HepG2 (cell line): ENCODE data around the gene ZNF320. TPM values are rescaled to one million over a fixed set of nuclear protein-coding genes. Genes with fewer than 3 reads are reported as not detected.
A peak's percentile ranks its signal among the peaks of the same experiment; 100 is the strongest.
"Not testable (repeated sequence)": the region's sequence is repeated elsewhere in the genome, so short reads cannot be mapped to it uniquely, and the experiment has no call there.

Experiments used
- ATAC-seq: fragments of 200-7000 bp; cut with Tn5 transposase; 3 replicates; pipeline ENCODE4 v1.9.1; 2020; ENCODE audit warnings: mild to moderate bottlenecking, moderate library complexity
- BruUV-seq: library from RNA; stranded (reverse); fragments of 400-500 nt; replicated peaks from 2 replicates; lab custom pipeline; 2021; lab: Mats Ljungman, UMichigan
- CTCF ChIA-PET: fragments of 300-600 bp; formaldehyde crosslinking; extraction: SDS; loops from one replicate; lab custom pipeline; 2021; ENCODE audit warnings: low total read pairs, inconsistent platforms, low intra/inter-chr PET ratio; lab: Yijun Ruan, JAX
- POLR2A ChIA-PET: fragments of 350-600 bp; sonication (Branson Sonifier 250); formaldehyde crosslinking; loops from one replicate; lab custom pipeline; 2020; ENCODE audit warnings: antibody characterized with exemption, inconsistent platforms; lab: Yijun Ruan, JAX
- DNase-seq: peaks from one replicate; pipeline ENCODE4 v3.0.0-alpha.2; 2015; ENCODE audit warnings: low spot score
- FAIRE-seq: peaks from 3 replicates; lab custom pipeline; 2011; peaks lifted over from hg19 to GRCh38; lab: Jason Lieb, UNC
- H2AFZ ChIP-seq: one replicate; pipeline ENCODE4 v1.6.1; 2011; ENCODE audit warnings: low read length, inconsistent platforms
- H3K27ac ChIP-seq: fragments of 300-600 bp; 3 replicates; pipeline ENCODE4 v1.8.0; 2011; ENCODE audit warnings: mixed run types, mild to moderate bottlenecking, mixed read lengths, low read length, inconsistent platforms; ENCODE audit not compliant: insufficient read depth; ENCODE audit errors: extremely low read length
- H3K27me3 ChIP-seq, 2 experiments: fragments of 200-600 bp in 1 of 2; 2 replicates in 1 of 2; 3 replicates in 1 of 2; pipeline versions ENCODE4 v1.6.0 to v1.8.0; 2011; ENCODE audit warnings: low read length in 2 of 2, mild to moderate bottlenecking in 2 of 2, moderate library complexity in 2 of 2, inconsistent platforms in 1 of 2; ENCODE audit not compliant: insufficient read depth in 2 of 2, control insufficient read depth in 1 of 2
- H3K36me3 ChIP-seq, 2 experiments: fragments of 200-600 bp in 1 of 2; replicated peaks in 1 of 2; 2 replicates in 1 of 2; 3 replicates in 1 of 2; pipeline versions ENCODE4 v1.5.1 to v1.8.0; 2011; ENCODE audit warnings: low read length in 2 of 2, inconsistent platforms in 1 of 2; ENCODE audit not compliant: insufficient read depth in 2 of 2, control insufficient read depth in 1 of 2
- H3K4me1 ChIP-seq: 2 replicates; pipeline ENCODE4 v1.5.1; 2012; ENCODE audit warnings: low read length, inconsistent platforms; ENCODE audit not compliant: insufficient read depth
- H3K4me2 ChIP-seq: 2 replicates; pipeline ENCODE4 v1.6.0; 2011; ENCODE audit warnings: low read depth, low read length, inconsistent platforms
- H3K4me3 ChIP-seq, 3 experiments: fragments of 200-600 bp in 1 of 3; sonication (generic), shearing (Covaris generic) in 1 of 3; replicated peaks in 1 of 3; 2 replicates each; pipeline ENCODE4 v1.5.1; 2011 to 2016; ENCODE audit warnings: low read length in 3 of 3, inconsistent platforms in 2 of 3, low read depth in 2 of 3, mild to moderate bottlenecking in 2 of 3, control low read depth in 1 of 3, mixed read lengths in 1 of 3; ENCODE audit not compliant: insufficient read depth in 1 of 3
- H3K79me2 ChIP-seq: one replicate; pipeline ENCODE4 v1.6.1; 2011; ENCODE audit warnings: low read length, inconsistent platforms; ENCODE audit not compliant: insufficient read depth
- H3K9ac ChIP-seq: 2 replicates; pipeline ENCODE4 v1.6.0; 2011; ENCODE audit warnings: mild to moderate bottlenecking, low read depth, low read length, inconsistent platforms; ENCODE audit not compliant: insufficient read depth
- H3K9me3 ChIP-seq: 2 replicates; pipeline ENCODE4 v1.5.1; 2012; ENCODE audit warnings: mild to moderate bottlenecking, low read length
- H4K20me1 ChIP-seq: 2 replicates; pipeline ENCODE4 v1.6.0; 2011; ENCODE audit warnings: inconsistent platforms, mild to moderate bottlenecking, low read length, moderate library complexity; ENCODE audit not compliant: insufficient read depth
- PAXIP1 ChIP-seq: sonication (generic); formaldehyde crosslinking; conservative IDR thresholded peaks from 2 replicates; pipeline ENCODE4 v1.4.0; 2020; ENCODE audit warnings: mild to moderate bottlenecking, missing genetic modification reagents, moderate library complexity
- PRDM10 ChIP-seq: sonication (generic); formaldehyde crosslinking; IDR thresholded peaks from 2 replicates; pipeline ENCODE4 v1.4.0; 2020; ENCODE audit warnings: low read depth, missing genetic modification reagents
- SOX6 ChIP-seq, 2 experiments: fragments of 450-650 bp in 1 of 2; sonication (generic) in 1 of 2; formaldehyde crosslinking in 1 of 2; IDR thresholded peaks; 2 replicates each; pipeline versions ENCODE4 v1.4.0 to v1.6.1; 2017 to 2020; ENCODE audit warnings: antibody characterized with exemption in 1 of 2, mild to moderate bottlenecking in 1 of 2, missing genetic modification reagents in 1 of 2
- ZNF768 ChIP-seq: sonication (generic); formaldehyde crosslinking; IDR thresholded peaks from 2 replicates; pipeline ENCODE4 v1.4.0; 2020; ENCODE audit warnings: missing genetic modification reagents
- WGBS: methylation state at CpG from one replicate; pipeline ENCODE4 v1.1.6; 2017; ENCODE audit warnings: low lambda C conversion rate; 5-methylcytosine and 5-hydroxymethylcytosine counted together
- in situ Hi-C: cut with HindIII; loops from 2 replicates; pipeline ENCODE4 v1.10.0; 2017; ENCODE audit warnings: low pct_unique_long_range_greater_than_20kb; ENCODE audit not compliant: extremely low pct_ligation_motif_present
- intact Hi-C: fragments of 100-400 bp; cut with micrococcal nuclease; formaldehyde crosslinking; loops from one replicate; pipeline ENCODE4 v1.10.0; 2022; ENCODE audit not compliant: unreplicated experiment
- polyA plus RNA-seq, 8 experiments: library from polyadenylated mRNA; depleted of rRNA in 3 of 8; stranded (reverse) in 7 of 8; unstranded in 1 of 8; fragments of >200 nt; fragmentation: Illumina TruSeq in 4 of 8; extraction: Trizol in 4 of 8; gene quantifications; 2 replicates each; pipeline versions ENCODE4 v1.2.1 to v1.2.3, GENCODE V29; 2011 to 2016; ENCODE audit warnings: low read depth in 4 of 8, missing spikeins in 1 of 8, mixed read lengths in 1 of 8; ENCODE audit not compliant: insufficient read depth in 1 of 8
- total RNA-seq, 5 experiments: library from RNA; depleted of rRNA; stranded (reverse); fragments of >200 nt; fragmentation: Illumina TruSeq; extraction: Trizol; gene quantifications; 2 replicates each; pipeline ENCODE4 v1.2.3, GENCODE V29; 2016; ENCODE audit warnings: low read depth in 1 of 5
- TF ChIP-seq, protein P1 (sequence below): sonication (generic); formaldehyde crosslinking; IDR thresholded peaks from 2 replicates; pipeline ENCODE4 v1.4.0; 2020; ENCODE audit warnings: missing genetic modification reagents, mild to moderate bottlenecking, borderline replicate concordance

Gene ZNF320
- total and polyA plus RNA-seq, 2 of the 13 experiments (the other 11 are each of a cell fraction or from before 2014, with no cell fraction given): 0.49 TPM; not detected in 1

- Histone ChIP-seq H3K4me2 (peak overlapping the region; percentile 57), H3K27ac (no peak overlapping the region), H3K9ac (no peak overlapping the region), H3K9me3 (peaks cover 16% of the 10 kb centered on the region), H4K20me1 (no peaks in the 10 kb centered on the region), H3K4me3 (no peak overlapping the region), H3K36me3 (peaks cover under 1 to 2% of the 10 kb centered on the region in 2 experiments; a peak in 2 of 5 replicates), H3K79me2 (no peaks in the 10 kb centered on the region), H3K4me1 (no peaks in the 10 kb centered on the region), H2AFZ (no peak overlapping the region), H3K27me3 (no peaks in the 10 kb centered on the region)
- intact Hi-C loops (no loop called here), in situ Hi-C loops (no loop called here)
- TF ChIP-seq PRDM10 (peak; percentile 68; the same call in 1 of the 2 replicates), ZNF768 (CRISPR knock-in tag) (no peak), PAXIP1 (CRISPR knock-in tag) (0 out of 2 replicates have a peak, but pooled peaks have one; percentile 31), SOX6 (IDR thresholded peaks at IDR 0.05) (no peak), SOX6 (CRISPR knock-in tag; IDR thresholded peaks at IDR 0.05) (0 out of 2 replicates have a peak, but pooled peaks have one; percentile 12)
- TF ChIP-seq, protein P1, sequence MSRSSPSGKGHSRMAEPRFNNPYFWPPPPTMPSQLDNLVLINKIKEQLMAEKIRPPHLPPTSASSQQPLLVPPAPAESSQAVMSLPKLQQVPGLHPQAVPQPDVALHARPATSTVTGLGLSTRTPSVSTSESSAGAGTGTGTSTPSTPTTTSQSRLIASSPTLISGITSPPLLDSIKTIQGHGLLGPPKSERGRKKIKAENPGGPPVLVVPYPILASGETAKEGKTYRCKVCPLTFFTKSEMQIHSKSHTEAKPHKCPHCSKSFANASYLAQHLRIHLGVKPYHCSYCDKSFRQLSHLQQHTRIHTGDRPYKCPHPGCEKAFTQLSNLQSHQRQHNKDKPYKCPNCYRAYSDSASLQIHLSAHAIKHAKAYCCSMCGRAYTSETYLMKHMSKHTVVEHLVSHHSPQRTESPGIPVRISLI (CRISPR knock-in tag): peak; percentile 71; the same call in 1 of the 2 replicates
- peak; percentile 81 for ATAC-seq
- DNase-seq: peak; percentile 14
- no TSS peak for BruUV-seq
- POLR2A ChIA-PET: no interaction called here
- WGBS: 15% methylated on average over 2 of the region's 3 CpGs
- no peak for FAIRE-seq
- CTCF ChIA-PET: no interaction called here
Measured at GRCh38 chr19:52901842-52902241, 4.4 kb upstream of the ZNF320 start.

- peaks cover 30% of the 10 kb centered on the region for H3K9me3 ChIP-seq
- H3K9ac ChIP-seq, H4K20me1 ChIP-seq, in situ Hi-C loops, CTCF ChIA-PET, DNase-seq, BruUV-seq, intact Hi-C loops, H3K79me2 ChIP-seq, ATAC-seq, H2AFZ ChIP-seq, H3K27ac ChIP-seq, FAIRE-seq, H3K4me3 ChIP-seq, H3K4me2 ChIP-seq, POLR2A ChIA-PET, H3K36me3 ChIP-seq, H3K27me3 ChIP-seq, H3K4me1 ChIP-seq: not testable (repeated sequence)
- WGBS: 74% methylated on average over 10 of the region's 10 CpGs
Measured at GRCh38 chr19:52898596-52898995, 1.2 kb upstream of the ZNF320 start.
